Measurements from ENCODE around the gene GCLC.
A peak's percentile ranks its signal among the peaks of the same experiment; 100 is the strongest.
"Not testable (repeated sequence)": the region's sequence is repeated elsewhere in the genome, so short reads cannot be mapped to it uniquely, and the experiment has no call there.

The GCLC gene

GRCh38 chr6:53556986-53557715, 12.2 kb upstream of the GCLC start:
- no peak for DNase-seq

DNA sequence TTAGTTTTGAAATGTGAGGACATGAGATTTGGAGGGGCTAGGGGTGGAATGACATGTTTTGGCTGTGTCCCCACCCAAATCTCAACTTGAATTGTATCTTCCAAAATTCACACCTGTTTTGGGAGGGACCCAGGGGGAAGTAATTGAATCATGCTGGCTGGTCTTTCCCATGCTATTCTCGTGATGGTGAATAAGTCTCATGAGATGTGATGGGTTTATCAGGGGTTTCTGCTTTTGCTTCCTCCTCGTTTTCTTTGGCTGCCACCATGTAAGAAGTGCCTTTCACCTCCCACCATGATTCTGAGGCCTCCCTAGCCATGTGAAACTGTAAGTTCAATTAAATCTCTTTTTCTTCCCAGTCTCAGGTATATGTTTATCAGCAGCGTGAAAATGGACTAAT, 8.7 kb upstream of the GCLC start:
- not testable (repeated sequence) for DNase-seq

DNA sequence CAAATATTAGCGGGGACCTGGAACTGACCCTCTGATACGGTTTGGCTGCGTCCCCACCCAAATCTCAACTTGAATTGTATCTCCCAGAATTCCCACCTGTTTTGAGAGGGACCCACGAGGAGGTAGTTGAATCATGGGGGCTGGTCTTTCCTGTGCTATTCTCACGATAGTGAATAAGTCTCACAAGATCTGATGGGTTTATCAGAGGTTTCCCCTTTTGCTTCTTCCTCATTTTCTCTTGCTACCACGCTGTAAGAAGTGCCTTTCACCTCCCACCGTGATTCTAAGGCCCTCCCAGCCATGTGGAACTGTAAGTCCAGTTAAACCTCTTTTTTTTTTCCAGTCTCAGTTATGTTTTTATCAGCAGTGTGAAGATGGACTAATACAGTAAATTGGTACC, 6.8 kb upstream of the GCLC start:
- not testable (repeated sequence) for DNase-seq

DNA sequence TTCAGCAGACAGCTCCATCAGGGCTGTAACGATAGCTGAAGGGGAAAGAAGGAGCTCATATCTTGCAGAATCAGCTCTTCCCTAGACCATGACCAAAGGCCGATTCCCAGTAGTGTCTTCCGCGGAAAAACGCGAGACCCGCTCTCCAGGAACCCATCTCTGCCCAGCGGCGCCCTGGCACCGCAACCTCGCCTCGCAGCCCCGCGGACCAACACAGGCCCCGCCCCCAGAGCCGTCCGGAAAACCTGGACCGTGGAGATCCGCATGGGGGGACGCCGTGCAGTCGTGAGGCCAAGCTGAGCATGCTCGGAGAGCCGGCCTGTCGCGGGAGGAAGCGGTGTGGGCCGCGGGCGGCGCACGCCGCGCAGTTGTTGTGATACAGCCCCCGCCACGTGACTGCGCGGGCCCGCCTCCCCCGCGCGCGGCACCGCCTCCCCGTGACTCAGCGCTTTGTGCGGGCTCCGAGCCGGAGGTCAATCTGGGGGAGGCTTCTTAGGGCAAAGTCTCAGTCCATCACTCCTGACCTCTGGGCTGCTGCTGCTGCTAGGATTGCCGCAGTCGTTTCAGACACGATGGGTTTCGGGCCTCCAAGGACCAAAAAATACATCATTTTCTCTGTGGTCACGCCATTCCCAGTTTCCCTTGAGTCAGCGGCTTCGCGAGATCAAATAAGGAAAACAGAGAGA, 3.1 kb upstream of the GCLC start:
- peak; percentile 93 for DNase-seq

DNA sequence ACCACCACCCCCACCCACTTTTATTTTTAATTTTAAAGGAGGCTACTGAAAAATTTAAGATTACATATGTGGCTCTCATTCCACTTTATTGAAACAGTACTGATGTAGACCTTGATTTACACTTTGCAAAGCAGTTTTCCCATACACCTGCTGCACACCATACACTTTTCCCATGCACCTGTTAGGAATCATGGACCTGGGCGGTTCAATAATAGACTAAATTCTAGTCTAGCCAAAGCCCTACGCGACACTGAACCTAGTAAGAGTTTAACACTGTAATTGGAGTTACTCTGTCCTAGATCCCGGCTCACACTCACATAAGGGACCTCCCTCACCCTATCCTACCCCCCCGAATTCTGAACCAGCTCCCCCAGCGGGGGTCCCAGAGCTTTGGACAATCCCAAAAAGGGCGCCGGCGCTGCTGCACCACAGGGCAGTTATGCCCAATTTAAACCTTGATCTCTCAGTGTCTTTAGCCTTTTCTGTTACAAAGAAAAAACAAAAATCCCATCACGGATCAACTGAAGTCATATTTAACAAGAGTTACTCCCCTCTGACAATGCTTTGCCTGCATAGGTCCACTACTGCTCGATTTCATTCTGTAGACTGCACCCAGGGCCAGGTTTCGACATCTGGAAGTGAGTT, 2.4 kb upstream of the GCLC start:
- DNase-seq = no peak

GRCh38 chr6:53546281-53546680, 1.4 kb upstream of the GCLC start:
- DNase-seq = no peak

- no peak for DNase-seq
Measured at GRCh38 chr6:53544217-53544469, 758 bp downstream of the GCLC start.

DNA sequence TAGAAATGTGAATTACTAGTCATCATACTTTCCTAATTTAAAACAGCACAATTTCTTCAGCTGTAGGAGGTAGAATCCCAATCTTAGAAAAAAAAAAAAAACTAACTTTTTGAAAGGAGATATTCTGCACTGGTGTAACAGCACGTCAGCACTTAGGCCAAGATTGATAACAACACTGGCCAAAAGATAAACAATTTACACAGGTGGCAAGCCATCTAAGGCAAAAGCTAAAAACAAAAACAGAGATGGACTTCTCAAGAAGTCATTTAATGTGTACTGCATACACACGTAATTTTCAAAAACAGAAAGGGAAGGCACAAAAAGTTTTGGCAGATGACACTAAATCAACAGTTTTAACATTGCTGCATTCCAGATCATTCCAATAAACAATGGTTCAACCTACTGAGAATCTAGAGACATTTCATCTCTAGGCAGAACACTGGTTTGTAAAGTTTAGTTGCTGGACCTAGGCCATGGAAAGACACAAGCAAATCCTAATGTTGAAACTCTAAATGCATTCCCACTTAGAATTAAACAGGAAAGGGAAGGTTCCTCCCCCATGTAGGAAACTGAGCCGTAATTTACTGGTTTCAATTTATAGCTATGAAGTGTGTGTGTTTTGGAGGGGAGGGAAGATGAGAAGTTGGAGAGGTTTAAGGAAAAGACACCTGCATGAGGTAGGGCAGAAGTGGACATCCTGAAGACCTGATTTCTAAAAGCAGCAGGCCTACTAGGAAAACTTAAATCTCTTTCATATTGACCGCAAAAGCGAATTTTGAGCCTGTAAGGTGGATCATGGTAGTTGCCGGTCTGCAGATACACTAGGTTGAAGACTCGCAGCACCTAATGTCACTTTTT, 1.3 kb downstream of the GCLC start:
- DNase-seq = no peak

GRCh38 chr6:53541900-53542299, 3.0 kb downstream of the GCLC start:
- no peak for DNase-seq

GRCh38 chr6:53540129-53540692, 4.7 kb downstream of the GCLC start:
- no peak for DNase-seq

GRCh38 chr6:53539561-53539960, 5.3 kb downstream of the GCLC start:
- no peak for DNase-seq

- DNase-seq = no peak
Measured at GRCh38 chr6:53536561-53536960, 8.3 kb downstream of the GCLC start.

DNA sequence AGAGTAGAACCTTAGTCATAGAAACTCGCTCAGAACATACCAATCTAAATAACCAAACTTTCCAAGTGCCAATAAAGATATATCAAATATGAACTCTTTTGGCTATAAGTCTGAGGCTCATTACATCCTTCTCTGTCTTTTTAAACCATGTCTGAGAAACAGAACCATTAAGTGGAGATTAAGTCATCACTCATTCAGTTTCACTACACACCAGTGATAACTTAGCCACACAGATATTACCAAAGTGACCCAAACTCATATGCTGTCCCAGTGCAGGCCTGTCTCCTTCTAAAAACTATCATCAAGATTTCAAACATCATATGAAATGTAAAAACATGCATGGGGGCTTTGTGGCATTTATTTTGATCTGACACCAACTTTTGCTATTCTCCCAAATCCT, 12.0 kb downstream of the GCLC start:
- no peak for DNase-seq

DNA sequence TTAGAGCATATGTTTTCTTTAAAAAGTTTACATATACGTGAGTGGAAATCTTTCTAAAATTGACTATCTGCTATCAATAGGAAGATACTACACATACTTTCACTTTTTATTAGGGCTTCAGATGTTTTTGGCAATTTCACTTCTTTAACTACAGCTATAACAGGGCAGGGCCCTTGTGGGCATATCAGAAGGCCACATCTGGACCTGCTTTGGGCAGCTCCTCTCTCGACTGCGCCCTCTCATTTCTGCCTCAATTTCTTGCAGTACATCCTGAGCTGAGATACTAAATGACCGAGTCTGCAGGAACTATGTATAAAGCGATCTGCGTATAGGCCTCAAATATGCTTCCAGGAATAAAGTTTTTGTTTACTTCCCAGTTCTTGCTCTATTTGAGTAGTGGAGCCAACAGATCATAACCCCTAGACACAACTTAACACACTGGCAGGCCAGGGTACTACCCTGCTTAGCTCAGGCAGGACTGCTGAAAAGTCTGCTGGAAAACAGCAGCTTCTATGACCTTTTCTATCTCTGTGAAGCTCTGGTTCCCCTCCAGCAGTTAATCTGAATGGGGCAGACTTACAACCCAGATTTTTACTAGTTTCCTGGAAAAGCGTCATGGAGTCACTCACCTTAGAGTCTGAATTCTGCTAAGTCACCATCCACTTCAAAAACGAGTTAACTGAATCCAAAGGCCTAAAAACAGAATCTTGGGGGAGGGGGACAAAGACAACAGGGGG, 12.7 kb downstream of the GCLC start:
- no peak for DNase-seq

- DNase-seq = no peak
Measured at GRCh38 chr6:53530780-53531386, 14.0 kb downstream of the GCLC start.

- no peak for DNase-seq
Measured at GRCh38 chr6:53530346-53530745, 14.6 kb downstream of the GCLC start.

GRCh38 chr6:53529324-53530036, 15.4 kb downstream of the GCLC start:
- DNase-seq = no peak

GRCh38 chr6:53528107-53528506, 16.8 kb downstream of the GCLC start:
- DNase-seq = no peak

- DNase-seq = no peak
Measured at GRCh38 chr6:53527249-53527765, 17.6 kb downstream of the GCLC start.

DNA sequence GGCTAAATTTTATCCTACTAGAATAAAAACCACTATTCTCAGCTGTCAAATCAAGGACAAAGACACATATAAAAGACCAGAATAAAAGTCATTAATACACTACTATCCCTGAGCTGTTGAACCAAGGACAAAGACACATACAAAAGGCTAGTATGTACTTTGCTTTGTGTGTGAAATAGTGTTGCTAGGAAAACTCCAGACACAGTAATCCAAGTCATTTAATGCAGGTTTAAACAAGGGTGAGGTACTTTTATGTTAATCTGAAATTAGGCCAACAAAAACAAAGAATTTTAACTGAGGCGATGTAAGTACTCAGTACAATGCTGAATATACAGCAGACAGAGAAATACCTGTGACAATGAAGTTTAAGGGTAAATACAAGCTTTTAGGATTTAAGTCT, 18.9 kb downstream of the GCLC start:
- no peak for DNase-seq

DNA sequence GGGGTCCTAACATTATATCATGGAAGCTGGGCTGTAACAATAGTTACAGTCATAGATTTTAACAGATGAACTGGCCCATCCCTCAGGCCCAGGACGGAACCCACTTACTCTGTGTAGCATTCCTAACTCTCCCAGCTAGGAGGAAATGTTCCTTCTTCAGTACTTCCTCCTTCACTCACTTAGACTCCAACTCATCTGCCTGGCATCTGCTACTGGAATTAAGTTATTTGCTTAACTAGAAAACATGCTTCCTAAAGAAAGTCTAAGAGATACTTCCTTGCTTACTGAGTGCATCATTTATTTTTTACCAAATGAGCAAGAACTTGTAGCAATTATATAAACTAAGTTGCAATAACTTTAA, 20.5 kb downstream of the GCLC start:
- DNase-seq = no peak

Measured in stimulated activated CD4-positive, alpha-beta T cell treated with anti-CD3 and anti-CD28 coated beads, Interleukin-4, amount 100 ng/mL, for 1 hour (primary cell).